NCI-H2171 (cell line): ENCODE data around the gene GGT6.
A peak's percentile ranks its signal among the peaks of the same experiment; 100 is the strongest.
"Not testable (repeated sequence)": the region's sequence is repeated elsewhere in the genome, so short reads cannot be mapped to it uniquely, and the experiment has no call there.

Source experiments
- DNase-seq: peaks from one replicate; lab custom pipeline; 2025; lab: John Stamatoyannopoulos, UW

The GGT6 gene

GRCh38 chr17:4591529-4591928, 31.2 kb upstream of the GGT6 start:
- no peak for DNase-seq

GRCh38 chr17:4590981-4591453, 30.6 kb upstream of the GGT6 start:
- DNase-seq, result no peak

GRCh38 chr17:4590042-4590441, 29.7 kb upstream of the GGT6 start:
- not testable (repeated sequence) for DNase-seq

- no peak for DNase-seq
These were observed 28.7 kb upstream of the GGT6 start for GRCh38 chr17:4588898-4589625.

GRCh38 chr17:4588391-4588790, 28.0 kb upstream of the GGT6 start:
- DNase-seq, result no peak

GRCh38 chr17:4587803-4588202, 27.4 kb upstream of the GGT6 start:
- DNase-seq, result no peak

- no peak for DNase-seq
These were observed 26.8 kb upstream of the GGT6 start for GRCh38 chr17:4587195-4587594.

GRCh38 chr17:4586043-4586442, 25.7 kb upstream of the GGT6 start:
- DNase-seq, result no peak

- no peak for DNase-seq
These were observed 25.2 kb upstream of the GGT6 start for GRCh38 chr17:4585638-4585994.

GRCh38 chr17:4584917-4585637, 24.7 kb upstream of the GGT6 start:
- DNase-seq, result no peak

- peak; percentile 55 for DNase-seq
These were observed 23.9 kb upstream of the GGT6 start, which contains the start of gene SMTNL2 for GRCh38 chr17:4584101-4584916. Gene SMTNL2 (plus strand): TSS chr17:4584529. CDS start chr17:4584606, 77 bp downstream.

GRCh38 chr17:4583782-4584100, 23.4 kb upstream of the GGT6 start:
- DNase-seq, result peak; percentile 53

GRCh38 chr17:4583206-4583605, 22.8 kb upstream of the GGT6 start:
- DNase-seq, result peak; percentile 70

- no peak for DNase-seq
These were observed 22.3 kb upstream of the GGT6 start for GRCh38 chr17:4582691-4583090.

GRCh38 chr17:4582101-4582501, 21.7 kb upstream of the GGT6 start:
- no peak for DNase-seq

- no peak for DNase-seq
These were observed 19.9 kb upstream of the GGT6 start for GRCh38 chr17:4580291-4580690.

GRCh38 chr17:4579678-4580077, 19.3 kb upstream of the GGT6 start:
- DNase-seq, result no peak

GRCh38 chr17:4578349-4578748, 18.0 kb upstream of the GGT6 start:
- DNase-seq, result not testable (repeated sequence)

- no peak for DNase-seq
These were observed 17.1 kb upstream of the GGT6 start for GRCh38 chr17:4577386-4577993.

- no peak for DNase-seq
These were observed 16.4 kb upstream of the GGT6 start for GRCh38 chr17:4576729-4577322.

- no peak for DNase-seq
These were observed 15.8 kb upstream of the GGT6 start for GRCh38 chr17:4576161-4576558.
